Measurements from ENCODE around the gene INTS1.

Gene INTS1

DNA sequence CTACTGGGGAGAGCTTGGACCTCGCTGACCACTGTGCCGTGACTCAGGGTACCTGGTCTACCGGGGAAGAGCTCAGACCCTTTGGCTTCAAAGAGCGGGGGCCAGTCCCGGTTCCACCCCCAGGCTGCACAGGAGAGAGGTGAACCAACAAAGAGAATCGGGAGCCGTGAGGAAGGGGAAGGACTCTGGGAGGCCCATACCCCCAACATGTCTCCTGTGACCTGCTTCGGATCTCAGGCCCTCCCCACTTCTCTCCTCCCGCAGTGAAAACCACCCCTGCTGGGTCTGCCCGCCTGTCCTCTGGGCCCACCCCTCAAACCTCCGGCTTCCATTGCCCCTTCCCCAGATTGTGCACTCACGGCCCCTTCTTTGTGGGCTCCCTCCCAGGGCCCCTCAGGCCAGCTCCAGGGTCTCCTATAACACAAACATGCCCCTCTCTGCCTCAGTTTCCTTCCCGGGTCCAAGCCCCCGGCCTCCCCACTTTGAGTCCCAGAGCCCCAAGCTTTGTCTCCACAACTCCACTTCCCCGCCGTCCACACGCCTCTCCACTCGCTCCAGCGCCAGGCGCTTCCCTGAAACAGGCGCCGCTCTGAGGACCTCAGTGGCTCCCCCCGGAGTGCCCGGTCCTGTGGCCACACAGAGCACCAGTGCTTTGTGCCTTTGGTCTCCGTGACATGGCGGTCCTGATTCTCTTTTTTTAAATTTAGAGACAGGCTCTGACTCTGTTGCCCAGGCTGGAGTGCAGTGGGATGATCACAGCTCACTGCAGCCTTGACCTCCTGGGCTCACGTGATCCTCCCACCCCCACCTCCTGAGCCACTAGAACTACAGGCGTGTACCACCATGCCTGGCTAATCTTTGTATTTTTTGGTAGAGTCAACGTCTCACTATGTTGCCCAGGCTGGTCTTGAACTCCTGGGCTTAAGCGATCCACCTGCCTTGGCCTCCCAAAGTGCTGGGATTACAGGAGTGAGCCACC, 7.5 kb upstream of the INTS1 start:
- Histone ChIP-seq H3K36me3 (ENCODE audit: control insufficient read depth in 1 of 2, insufficient read depth in 2 of 2, low read depth in 1 of 2, low read length in 2 of 2) (no peaks in the 10 kb centered on the region), H3K23ac (ENCODE audit: low read length in 2 of 2) (no peak overlapping the region), H3K18ac (ENCODE audit: low read depth in 1 of 2, low read length in 2 of 2) (no peak overlapping the region), H2BK12ac (ENCODE audit: low read length in 2 of 2) (no peak overlapping the region), H3K14ac (ENCODE audit: low read length in 2 of 2) (no peak overlapping the region), H2BK15ac (ENCODE audit: low read depth, poor library complexity, severe bottlenecking) (no peak overlapping the region), H3K9me3 (ENCODE audit: control insufficient read depth, low read length) (no peaks in the 10 kb centered on the region), H3K79me1 (replicated peaks; ENCODE audit: low read length, poor library complexity, severe bottlenecking) (no peaks in the 10 kb centered on the region), H2AFZ (ENCODE audit: low read depth, low read length) (no peak overlapping the region), H2BK5ac (ENCODE audit: low read depth, low read length, poor library complexity, severe bottlenecking) (no peak overlapping the region), H3K27ac (ENCODE audit: low read length, poor library complexity, severe bottlenecking) (no peak overlapping the region), H3K9ac (ENCODE audit: low read length) (no peak overlapping the region), H3K4me1 (ENCODE audit: control insufficient read depth, insufficient read depth, low read depth, low read length) (peaks cover 30% of the 10 kb centered on the region), H3K4me2 (ENCODE audit: low read length, poor library complexity, severe bottlenecking) (no peak overlapping the region), H3K4ac (ENCODE audit: low read depth in 1 of 2, low read length in 2 of 2) (no peak overlapping the region), H2AK5ac (ENCODE audit: low read length, severe bottlenecking) (peak overlapping the region; percentile 12), H3K4me3 (ENCODE audit: insufficient read depth in 1 of 2, low read depth in 1 of 2, low read length in 2 of 2) (no peak overlapping the region), H2BK120ac (ENCODE audit: low read depth, low read length) (no peak overlapping the region), H4K91ac (ENCODE audit: low read length) (no peak overlapping the region), H3K27me3 (ENCODE audit: control insufficient read depth in 1 of 2, insufficient read depth in 1 of 2, low read length in 2 of 2) (no peaks in the 10 kb centered on the region), H4K8ac (ENCODE audit: low read length) (peak overlapping the region; percentile 12)
- no peak for DNase-seq
- WGBS, result 90% methylated on average over 30 of the region's 30 CpGs

DNA sequence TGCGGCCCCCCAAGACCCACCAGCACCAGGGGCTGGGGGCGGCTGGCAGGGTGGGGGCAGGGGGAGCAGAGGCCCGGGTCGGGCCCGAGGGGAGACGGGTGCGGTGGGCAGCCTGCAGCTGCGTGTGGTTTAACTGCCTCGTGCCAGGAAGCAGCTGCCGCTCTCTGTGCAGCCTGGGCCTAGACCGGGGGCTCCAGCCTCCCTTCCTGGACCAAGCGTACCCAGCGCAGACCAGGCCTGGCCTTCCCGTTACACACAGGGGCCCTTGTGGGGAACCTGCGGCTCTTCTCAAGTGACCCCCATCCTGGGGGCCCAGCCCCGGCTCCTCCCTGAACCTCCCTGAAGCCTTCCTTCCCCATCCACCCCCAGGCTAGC, 6.6 kb upstream of the INTS1 start:
- WGBS, result 93% methylated on average over 16 of the region's 16 CpGs
- no peaks in the 10 kb centered on the region for H3K9me3 ChIP-seq (ENCODE audit: control insufficient read depth, low read length)
- H4K91ac ChIP-seq (ENCODE audit: low read length), result no peak overlapping the region
- H3K4me2 ChIP-seq (ENCODE audit: low read length, poor library complexity, severe bottlenecking), result no peak overlapping the region
- no peak for DNase-seq
- peaks cover 30% of the 10 kb centered on the region for H3K4me1 ChIP-seq (ENCODE audit: control insufficient read depth, insufficient read depth, low read depth, low read length)
- H3K4ac ChIP-seq (ENCODE audit: low read depth in 1 of 2, low read length in 2 of 2), result peak overlapping the region in 1 of 2 experiments; percentile 58
- H2AK5ac ChIP-seq (ENCODE audit: low read length, severe bottlenecking), result peak overlapping the region; percentile 12
- no peak overlapping the region for H3K27ac ChIP-seq (ENCODE audit: low read length, poor library complexity, severe bottlenecking)
- H3K14ac ChIP-seq (ENCODE audit: low read length in 2 of 2), result no peak overlapping the region
- no peak overlapping the region for H2BK12ac ChIP-seq (ENCODE audit: low read length in 2 of 2)
- no peaks in the 10 kb centered on the region for H3K27me3 ChIP-seq (ENCODE audit: control insufficient read depth in 1 of 2, insufficient read depth in 1 of 2, low read length in 2 of 2)
- H2AFZ ChIP-seq (ENCODE audit: low read depth, low read length), result no peak overlapping the region
- peaks cover 2% of the 10 kb centered on the region for H3K79me1 ChIP-seq (replicated peaks; ENCODE audit: low read length, poor library complexity, severe bottlenecking)
- H3K4me3 ChIP-seq (ENCODE audit: insufficient read depth in 1 of 2, low read depth in 1 of 2, low read length in 2 of 2), result no peak overlapping the region
- peaks cover 0 to 5% of the 10 kb centered on the region in 2 experiments for H3K36me3 ChIP-seq (ENCODE audit: control insufficient read depth in 1 of 2, insufficient read depth in 2 of 2, low read depth in 1 of 2, low read length in 2 of 2)
- no peak overlapping the region for H3K23ac ChIP-seq (ENCODE audit: low read length in 2 of 2)
- no peak overlapping the region for H3K9ac ChIP-seq (ENCODE audit: low read length)
- H4K8ac ChIP-seq (ENCODE audit: low read length), result no peak overlapping the region
- H2BK5ac ChIP-seq (ENCODE audit: low read depth, low read length, poor library complexity, severe bottlenecking), result no peak overlapping the region
- H2BK15ac ChIP-seq (ENCODE audit: low read depth, poor library complexity, severe bottlenecking), result no peak overlapping the region
- no peak overlapping the region for H3K18ac ChIP-seq (ENCODE audit: low read depth in 1 of 2, low read length in 2 of 2)
- H2BK120ac ChIP-seq (ENCODE audit: low read depth, low read length), result no peak overlapping the region

DNA sequence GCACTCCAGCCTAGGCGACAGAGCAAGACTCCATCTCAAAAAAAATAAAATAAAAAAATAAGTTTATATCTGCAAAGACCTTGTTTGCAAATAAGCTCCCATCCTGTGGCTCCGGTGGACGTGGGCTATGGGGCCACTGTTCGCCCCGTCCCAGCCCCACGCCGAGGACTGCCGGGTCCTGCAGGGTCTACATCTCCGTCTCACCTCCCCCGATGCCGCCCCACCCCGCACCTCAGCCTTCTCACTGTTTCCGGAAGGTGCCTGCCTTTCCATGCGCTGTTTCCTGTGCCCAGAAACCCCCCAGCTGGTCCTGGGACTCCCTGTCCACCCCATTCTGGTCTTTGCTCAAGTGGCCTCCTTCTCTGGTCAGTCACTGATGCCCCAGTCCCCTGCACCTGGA, 5.0 kb upstream of the INTS1 start:
- H3K9me3 ChIP-seq (ENCODE audit: control insufficient read depth, low read length), result no peaks in the 10 kb centered on the region
- no peak for DNase-seq
- H3K27ac ChIP-seq (ENCODE audit: low read length, poor library complexity, severe bottlenecking), result no peak overlapping the region
- peaks cover 2% of the 10 kb centered on the region for H3K79me1 ChIP-seq (replicated peaks; ENCODE audit: low read length, poor library complexity, severe bottlenecking)
- no peak overlapping the region for H3K4me2 ChIP-seq (ENCODE audit: low read length, poor library complexity, severe bottlenecking)
- no peak overlapping the region for H2BK12ac ChIP-seq (ENCODE audit: low read length in 2 of 2)
- H2AK5ac ChIP-seq (ENCODE audit: low read length, severe bottlenecking), result no peak overlapping the region
- no peak overlapping the region for H4K91ac ChIP-seq (ENCODE audit: low read length)
- 92% methylated on average over 13 of the region's 14 CpGs for WGBS
- no peak overlapping the region for H2BK5ac ChIP-seq (ENCODE audit: low read depth, low read length, poor library complexity, severe bottlenecking)
- H2BK15ac ChIP-seq (ENCODE audit: low read depth, poor library complexity, severe bottlenecking), result no peak overlapping the region
- no peak overlapping the region for H4K8ac ChIP-seq (ENCODE audit: low read length)
- no peak overlapping the region for H3K9ac ChIP-seq (ENCODE audit: low read length)
- H3K4me3 ChIP-seq (ENCODE audit: insufficient read depth in 1 of 2, low read depth in 1 of 2, low read length in 2 of 2), result no peak overlapping the region
- no peak overlapping the region for H3K18ac ChIP-seq (ENCODE audit: low read depth in 1 of 2, low read length in 2 of 2)
- H3K23ac ChIP-seq (ENCODE audit: low read length in 2 of 2), result no peak overlapping the region
- H3K36me3 ChIP-seq (ENCODE audit: control insufficient read depth in 1 of 2, insufficient read depth in 2 of 2, low read depth in 1 of 2, low read length in 2 of 2), result peaks cover 0 to 7% of the 10 kb centered on the region in 2 experiments
- no peak overlapping the region for H2AFZ ChIP-seq (ENCODE audit: low read depth, low read length)
- H3K4ac ChIP-seq (ENCODE audit: low read depth in 1 of 2, low read length in 2 of 2), result no peak overlapping the region
- H3K4me1 ChIP-seq (ENCODE audit: control insufficient read depth, insufficient read depth, low read depth, low read length), result peaks cover 24% of the 10 kb centered on the region
- H3K14ac ChIP-seq (ENCODE audit: low read length in 2 of 2), result no peak overlapping the region
- H3K27me3 ChIP-seq (ENCODE audit: control insufficient read depth in 1 of 2, insufficient read depth in 1 of 2, low read length in 2 of 2), result no peaks in the 10 kb centered on the region
- no peak overlapping the region for H2BK120ac ChIP-seq (ENCODE audit: low read depth, low read length)

DNA sequence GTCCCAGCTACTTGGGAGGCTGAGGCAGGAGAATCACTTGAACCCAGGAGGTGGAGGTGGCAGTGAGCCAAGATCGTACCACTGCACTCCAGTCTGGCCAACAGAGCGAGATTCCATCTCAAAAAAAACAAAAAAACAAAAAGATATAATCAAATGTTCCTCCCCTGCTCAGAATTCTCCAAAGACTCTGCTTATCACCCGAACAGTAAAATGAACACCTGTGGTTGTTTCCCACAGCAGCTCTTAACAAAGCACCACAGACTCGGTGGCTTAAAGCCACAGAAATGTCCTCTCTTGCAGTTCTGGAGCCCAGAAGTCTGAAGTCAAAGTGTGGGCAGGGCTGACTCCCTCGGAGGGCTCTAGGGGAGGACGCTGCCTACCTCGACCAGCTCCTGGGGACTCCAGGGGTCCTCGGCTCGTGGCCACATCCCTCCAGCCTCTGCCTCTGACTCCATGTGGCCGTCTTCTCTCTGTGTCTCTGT, 4.1 kb upstream of the INTS1 start:
- H3K79me1 ChIP-seq (replicated peaks; ENCODE audit: low read length, poor library complexity, severe bottlenecking), result peaks cover 9% of the 10 kb centered on the region
- no peak overlapping the region for H2BK15ac ChIP-seq (ENCODE audit: low read depth, poor library complexity, severe bottlenecking)
- no peak overlapping the region for H3K14ac ChIP-seq (ENCODE audit: low read length in 2 of 2)
- no peak overlapping the region for H3K18ac ChIP-seq (ENCODE audit: low read depth in 1 of 2, low read length in 2 of 2)
- peaks cover 24% of the 10 kb centered on the region for H3K4me1 ChIP-seq (ENCODE audit: control insufficient read depth, insufficient read depth, low read depth, low read length)
- no peak overlapping the region for H2AK5ac ChIP-seq (ENCODE audit: low read length, severe bottlenecking)
- no peak overlapping the region for H2BK12ac ChIP-seq (ENCODE audit: low read length in 2 of 2)
- H3K4ac ChIP-seq (ENCODE audit: low read depth in 1 of 2, low read length in 2 of 2), result no peak overlapping the region
- no peaks in the 10 kb centered on the region for H3K27me3 ChIP-seq (ENCODE audit: control insufficient read depth in 1 of 2, insufficient read depth in 1 of 2, low read length in 2 of 2)
- H3K36me3 ChIP-seq (ENCODE audit: control insufficient read depth in 1 of 2, insufficient read depth in 2 of 2, low read depth in 1 of 2, low read length in 2 of 2), result peaks cover 0 to 7% of the 10 kb centered on the region in 2 experiments
- no peak for DNase-seq
- no peak overlapping the region for H4K91ac ChIP-seq (ENCODE audit: low read length)
- no peaks in the 10 kb centered on the region for H3K9me3 ChIP-seq (ENCODE audit: control insufficient read depth, low read length)
- no peak overlapping the region for H4K8ac ChIP-seq (ENCODE audit: low read length)
- H3K4me3 ChIP-seq (ENCODE audit: insufficient read depth in 1 of 2, low read depth in 1 of 2, low read length in 2 of 2), result no peak overlapping the region
- H2AFZ ChIP-seq (ENCODE audit: low read depth, low read length), result no peak overlapping the region
- no peak overlapping the region for H3K9ac ChIP-seq (ENCODE audit: low read length)
- H2BK5ac ChIP-seq (ENCODE audit: low read depth, low read length, poor library complexity, severe bottlenecking), result no peak overlapping the region
- no peak overlapping the region for H3K27ac ChIP-seq (ENCODE audit: low read length, poor library complexity, severe bottlenecking)
- H3K23ac ChIP-seq (ENCODE audit: low read length in 2 of 2), result no peak overlapping the region
- 88% methylated on average over 10 of the region's 10 CpGs for WGBS
- no peak overlapping the region for H3K4me2 ChIP-seq (ENCODE audit: low read length, poor library complexity, severe bottlenecking)
- H2BK120ac ChIP-seq (ENCODE audit: low read depth, low read length), result no peak overlapping the region

Measured in mesenchymal stem cell (in vitro differentiated cells and primary cell).